Activated CD8-positive, alpha-beta memory T cell treated with anti-CD3 and anti-CD28 coated beads for 24 hours (primary cell): ENCODE results near the gene GALNT1.

Experiments used
- DNase-seq: peaks from one replicate; pipeline ENCODE4 v3.0.0-alpha.2; 2020

GALNT1 gene

DNA sequence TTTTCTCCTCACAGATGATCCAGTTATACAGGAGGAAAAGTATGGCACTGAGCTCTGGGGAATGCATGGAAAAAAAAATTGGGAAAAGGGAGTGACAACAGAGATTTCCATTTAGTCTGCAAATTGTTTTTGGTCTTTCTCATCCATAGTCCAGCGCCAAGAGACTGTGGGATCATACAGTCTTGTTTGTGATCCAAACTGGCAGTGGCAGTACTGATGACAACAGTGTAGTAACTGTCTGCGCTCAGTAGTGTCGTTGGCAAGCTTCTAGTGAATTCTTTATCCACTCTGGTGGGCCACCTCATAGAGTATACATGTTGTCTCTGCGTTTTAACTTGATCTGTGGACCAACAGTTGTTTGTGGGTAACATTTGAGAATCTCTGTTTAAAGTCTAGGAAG, 37.9 kb downstream of the GALNT1 start:
- no peak for DNase-seq

- DNase-seq, result no peak
These were observed 38.4 kb downstream of the GALNT1 start for GRCh38 chr18:35619941-35620340.

- no peak for DNase-seq
These were observed 39.2 kb downstream of the GALNT1 start for GRCh38 chr18:35620765-35621164.

DNA sequence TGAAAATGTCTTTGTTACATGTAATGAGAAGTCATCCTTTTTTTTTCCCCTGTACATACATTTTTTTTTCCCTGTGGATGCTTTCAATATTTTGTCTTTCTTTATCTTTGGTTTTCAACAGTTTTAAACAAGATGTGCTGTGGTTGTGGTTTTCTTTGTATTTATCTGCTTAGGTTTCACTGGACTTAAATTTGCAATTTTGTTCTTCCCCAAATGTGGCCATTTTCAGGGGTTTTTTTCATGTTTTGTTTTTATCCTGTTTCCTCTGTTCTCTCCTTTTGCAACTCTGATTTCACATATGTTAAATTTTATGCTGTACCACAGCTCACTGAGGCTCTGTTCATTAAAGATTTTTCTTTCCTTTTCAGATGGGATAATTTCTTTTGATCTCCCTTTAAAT, 41.7 kb downstream of the GALNT1 start:
- no peak for DNase-seq

GRCh38 chr18:35624146-35624545, 42.6 kb downstream of the GALNT1 start:
- DNase-seq, result no peak

GRCh38 chr18:35625232-35625631, 43.7 kb downstream of the GALNT1 start:
- no peak for DNase-seq

- no peak for DNase-seq
These were observed 52.2 kb downstream of the GALNT1 start for GRCh38 chr18:35633761-35634160.

- DNase-seq, result no peak
These were observed 52.8 kb downstream of the GALNT1 start for GRCh38 chr18:35634323-35634722.

GRCh38 chr18:35635170-35635569, 53.6 kb downstream of the GALNT1 start:
- no peak for DNase-seq

DNA sequence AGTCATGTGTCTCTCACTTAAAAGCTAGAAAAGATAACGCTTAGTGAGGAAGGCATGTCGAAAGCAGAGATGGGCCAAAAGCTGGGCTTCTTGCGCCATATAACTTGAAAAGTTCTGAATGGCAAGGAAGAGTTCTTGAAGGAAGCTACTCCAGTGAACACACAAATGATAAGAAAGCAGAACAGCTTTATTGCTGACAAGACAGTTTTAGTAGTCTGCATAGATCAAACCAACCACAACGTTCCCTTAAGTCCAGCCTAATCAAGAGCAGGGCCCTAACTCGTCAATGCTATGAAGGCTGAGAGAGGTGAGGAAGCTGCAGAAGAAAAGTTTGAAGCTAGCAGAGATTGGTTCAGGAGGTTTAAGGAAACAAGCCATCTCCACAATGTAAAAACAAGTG, 55.7 kb downstream of the GALNT1 start:
- no peak for DNase-seq

DNA sequence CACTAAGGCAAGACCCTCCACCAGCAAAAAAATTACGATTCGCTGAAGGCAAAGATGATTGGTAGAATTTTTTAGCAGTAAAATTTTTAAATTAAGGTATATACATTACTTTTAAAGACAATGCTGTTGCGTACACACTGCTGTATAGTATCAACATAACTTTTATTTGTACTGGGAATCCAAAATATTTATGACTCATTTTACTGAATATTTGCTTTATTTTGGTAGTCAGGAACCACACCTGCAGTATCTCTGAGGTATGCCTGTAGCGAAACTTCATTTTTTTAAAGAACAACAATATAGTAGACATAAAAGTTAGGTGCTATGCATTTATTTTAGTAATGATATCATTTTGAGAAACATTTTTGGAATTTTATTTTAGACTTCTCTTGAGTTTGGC, 57.8 kb downstream of the GALNT1 start:
- no peak for DNase-seq

- DNase-seq, result no peak
These were observed 59.9 kb downstream of the GALNT1 start for GRCh38 chr18:35641467-35641866.

- no peak for DNase-seq
These were observed 60.4 kb downstream of the GALNT1 start for GRCh38 chr18:35641916-35642315.

GRCh38 chr18:35642802-35643201, 61.3 kb downstream of the GALNT1 start:
- no peak for DNase-seq

- DNase-seq, result no peak
These were observed 64.9 kb downstream of the GALNT1 start for GRCh38 chr18:35646449-35646848.

DNA sequence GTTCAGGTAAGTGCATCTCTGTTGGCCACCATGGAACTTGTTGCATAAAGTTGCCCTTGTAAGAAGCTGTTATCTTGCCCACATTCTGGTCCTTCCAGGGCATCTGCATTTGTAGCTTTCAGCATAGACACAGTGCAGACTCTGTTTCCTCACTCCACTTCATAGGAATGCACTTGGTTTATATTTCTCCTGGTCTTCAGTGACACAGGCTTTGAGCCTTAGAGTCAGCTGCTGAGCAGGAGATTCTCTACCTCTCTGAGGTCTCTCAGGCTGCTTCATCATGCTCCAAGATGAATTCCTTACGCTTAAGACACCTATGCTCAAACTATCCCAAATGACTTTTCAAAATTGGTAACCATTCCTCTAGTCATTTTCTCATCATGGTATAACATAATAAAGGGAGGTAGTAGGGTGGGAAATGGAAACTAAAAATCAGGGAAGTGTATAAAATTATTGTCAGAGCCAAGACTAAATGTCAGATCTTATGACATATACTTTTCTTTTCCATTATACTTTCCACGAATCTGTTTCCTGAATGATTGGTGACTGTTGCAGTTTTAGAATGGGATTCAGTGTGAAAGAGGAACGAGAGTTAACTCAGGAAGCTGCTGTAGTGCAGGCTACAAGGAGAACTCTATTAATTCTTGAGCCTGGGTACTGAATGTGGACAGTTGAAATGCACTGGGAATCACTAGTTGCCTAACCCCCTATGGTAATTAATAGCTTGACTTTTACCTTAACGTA, 72.0 kb downstream of the GALNT1 start:
- no peak for DNase-seq

- DNase-seq, result no peak
These were observed 76.6 kb downstream of the GALNT1 start for GRCh38 chr18:35658112-35658511.

- DNase-seq, result no peak
These were observed 80.1 kb downstream of the GALNT1 start for GRCh38 chr18:35661483-35662146.

- DNase-seq, result no peak
These were observed 80.9 kb downstream of the GALNT1 start for GRCh38 chr18:35662293-35663062.

DNA sequence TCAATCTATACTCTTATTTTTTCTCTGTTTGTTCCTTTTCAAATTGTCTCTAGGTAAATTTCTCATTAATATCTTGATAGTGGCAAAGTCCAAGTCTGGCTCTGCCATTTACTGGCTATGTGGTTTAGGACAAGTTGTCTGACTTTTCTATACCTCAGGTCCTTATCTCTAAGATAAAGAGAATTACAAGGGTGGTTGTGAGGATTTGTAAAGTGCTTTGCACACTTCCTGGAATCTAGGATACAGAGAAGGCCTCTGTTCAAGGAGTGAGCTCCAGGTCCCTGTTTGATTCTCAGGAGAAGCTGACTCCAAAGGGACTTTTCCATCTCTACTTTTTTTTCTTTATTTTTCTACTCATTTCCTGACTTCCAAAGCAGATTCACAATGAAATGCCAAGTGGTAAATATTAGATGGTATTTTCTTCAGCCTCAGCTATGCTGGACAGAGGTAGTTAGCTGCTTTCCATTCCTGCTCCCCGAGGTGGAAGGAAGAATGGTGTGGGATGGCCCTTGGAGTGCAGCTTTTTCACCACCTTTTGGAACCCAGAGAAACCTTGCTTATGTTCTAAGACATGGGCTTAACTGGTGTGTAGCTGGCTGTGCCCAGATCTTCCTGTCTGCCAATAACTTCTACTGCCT, 90.5 kb downstream of the GALNT1 start:
- no peak for DNase-seq

- no peak for DNase-seq
These were observed 91.4 kb downstream of the GALNT1 start for GRCh38 chr18:35672897-35673296.

GRCh38 chr18:35673682-35674081, 92.1 kb downstream of the GALNT1 start:
- no peak for DNase-seq

DNA sequence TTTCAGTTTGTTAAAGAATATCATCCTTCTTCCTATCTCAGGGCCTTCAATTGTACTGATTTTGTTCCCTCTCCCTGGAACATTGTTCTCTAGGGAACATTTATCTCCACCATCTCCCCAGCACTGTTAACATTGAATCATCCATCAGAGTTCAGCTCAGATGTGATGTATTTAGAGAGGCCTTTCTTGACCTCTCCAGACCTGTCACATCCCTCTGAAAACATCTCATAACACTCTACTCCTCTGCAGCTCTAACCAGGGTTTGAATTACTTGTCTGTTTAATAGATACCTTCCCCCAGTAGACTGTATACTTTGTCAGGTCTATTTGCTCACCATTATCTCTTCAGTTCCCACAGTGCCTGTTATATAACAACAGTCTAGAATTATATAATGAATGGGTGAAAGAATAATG, 98.6 kb downstream of the GALNT1 start:
- no peak for DNase-seq
